Right lobe of liver (tissue), 6 donors: ENCODE results near the gene APPL1. TPM values are rescaled to one million over a fixed set of nuclear protein-coding genes. Genes with fewer than 3 reads are reported as not detected.

Source experiments
- ATAC-seq, 4 donors: fragments of 200-7000 bp; cut with Tn5 transposase; one replicate each; pipeline ENCODE4 v1.9.1; 2020; ENCODE audit warnings: mild to moderate bottlenecking in 4 of 4, moderate library complexity in 4 of 4
- DNase-seq, 3 donors: peaks; one replicate each; pipeline ENCODE4 v3.0.0-alpha.2; 2020
- H3K27ac ChIP-seq, 3 donors: fragments of 200-600 bp; one replicate each; pipeline ENCODE4 v1.8.0; 2022
- H3K27me3 ChIP-seq, 2 donors: fragments of 200-600 bp; one replicate each; pipeline ENCODE4 v1.8.0; 2022
- H3K36me3 ChIP-seq, 4 donors: fragments of 200-600 bp; sonication (generic) in 1 of 4; one replicate each; pipeline versions ENCODE4 v1.5.1 to v1.8.0; 2017 to 2022; ENCODE audit warnings: control low read depth in 1 of 4
- H3K4me1 ChIP-seq, 4 donors: fragments of 200-600 bp; sonication (generic) in 1 of 4; one replicate each; pipeline versions ENCODE4 v1.5.1 to v1.8.0; 2017 to 2022; ENCODE audit warnings: control low read depth in 1 of 4
- H3K4me3 ChIP-seq, 3 donors: fragments of 200-600 bp; one replicate each; pipeline ENCODE4 v1.8.0; 2022
- H3K9me3 ChIP-seq, 4 donors: fragments of 200-600 bp; sonication (generic) in 1 of 4; one replicate each; pipeline versions ENCODE4 v1.5.1 to v1.8.0; 2017 to 2022; ENCODE audit warnings: control low read depth in 1 of 4
- CTCF ChIP-seq, 4 donors: fragments of 200-600 bp in 3 of 4; fragments of 450-650 bp in 1 of 4; IDR thresholded peaks; one replicate each; pipeline versions ENCODE4 v1.5.1 to v1.8.0; 2016 to 2022; ENCODE audit warnings: antibody characterized with exemption in 4 of 4, mild to moderate bottlenecking in 2 of 4
- POLR2A ChIP-seq: fragments of 450-650 bp; IDR thresholded peaks from one replicate; pipeline ENCODE4 v1.6.1; 2017; ENCODE audit warnings: antibody characterized with exemption, mild to moderate bottlenecking
- WGBS: methylation state at CpG from one replicate; pipeline ENCODE4 v1.1.6; 2018; ENCODE audit warnings: low coverage, low lambda C conversion rate; ENCODE audit not compliant: insufficient coverage; ENCODE audit errors: missing lambda C conversion rate; 5-methylcytosine and 5-hydroxymethylcytosine counted together
- intact Hi-C, 2 donors: fragments of 100-400 bp; cut with DNase I; formaldehyde crosslinking; loops; one replicate each; pipeline versions ENCODE4 v1.11.2 to v1.14.1; 2022
- total RNA-seq, 6 experiments: library from RNA; depleted of rRNA in 2 of 6; stranded (reverse); fragments of >200 nt in 2 of 6; fragmentation: NEBNext Ultra II Directional in 3 of 6; extraction: Animal tissue kit (Norgen Biotek cat#: 25700) in 3 of 6; gene quantifications; one replicate each; pipeline versions ENCODE4 v1.1.0 to v1.2.4, GENCODE V29; 2016 to 2023
- donor health status: DM: no; HTN: yes; CAD: no.
- donor health status: DM: no; HTN: no; CAD: no.
- donor health status: DM: no; HTN: no; CAD: no.
- donor health status: DM: no; HTN: yes; CAD: no.
- donor health status: DM: no; HTN: yes; CAD: no.

APPL1 gene
- total RNA-seq, 6 experiments from 2014 or later: 12.6 to 21.6 (median 16.6) TPM

- Histone ChIP-seq H3K27ac (no peak overlapping the region), H3K9me3 (no peaks in the 10 kb centered on the region), H3K4me1 (peaks cover 0 to 14% (median 5%) of the 10 kb centered on the region in 4 donors), H3K27me3 (no peaks in the 10 kb centered on the region), H3K4me3 (no peak overlapping the region), H3K36me3 (no peaks in the 10 kb centered on the region)
- ATAC-seq: no peak
- intact Hi-C loops: no loop called here
- no peak for TF ChIP-seq CTCF (IDR thresholded peaks at IDR 0.05)
- TF ChIP-seq POLR2A: no peak
- 48% methylated on average over 2 of the region's 2 CpGs for WGBS
- DNase-seq: no peak
Observed at GRCh38 chr3:57226176-57226575, 1.4 kb upstream of the APPL1 start.

- peaks cover 0 to 14% (median 5%) of the 10 kb centered on the region in 4 donors for H3K4me1 ChIP-seq
- TF ChIP-seq POLR2A: no peak
- no peak for TF ChIP-seq CTCF (IDR thresholded peaks at IDR 0.05)
- H3K4me3 ChIP-seq: peak overlapping the region; percentile 54 to 86 (median 71)
- DNase-seq (peak; percentile 62 to 75 (median 62)), ATAC-seq (peak; percentile 64 to 77 (median 75))
- no peaks in the 10 kb centered on the region for H3K27me3 ChIP-seq
- no peaks in the 10 kb centered on the region for H3K9me3 ChIP-seq
- peak overlapping the region; percentile 57 to 86 (median 84) for H3K27ac ChIP-seq
- no peaks in the 10 kb centered on the region for H3K36me3 ChIP-seq
- intact Hi-C loops: no loop called here
- WGBS: 0% methylated on average over 41 of the region's 70 CpGs
Observed at GRCh38 chr3:57227930-57228751, 612 bp downstream of the APPL1 start.

DNA sequence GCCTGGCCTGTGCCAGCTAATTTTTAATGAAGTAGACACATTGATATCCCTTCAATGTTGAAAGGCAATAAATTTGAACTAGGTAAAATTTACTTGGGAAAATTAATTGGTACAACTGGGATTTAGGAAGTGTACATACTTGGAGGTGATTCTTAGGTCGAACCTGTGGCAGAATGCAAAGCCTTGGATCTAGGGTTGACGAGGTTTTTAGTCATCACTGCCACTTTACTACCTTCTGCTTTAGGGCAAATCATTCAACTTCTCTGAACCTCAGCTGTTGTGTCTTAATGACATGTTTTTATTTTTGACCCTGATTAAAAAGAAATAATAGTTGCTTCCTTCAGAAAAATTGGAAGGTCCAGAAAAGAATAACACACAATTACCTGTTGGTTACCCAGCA lies 2.5 kb downstream of the APPL1 start:
- H3K36me3 ChIP-seq: no peaks in the 10 kb centered on the region
- no peaks in the 10 kb centered on the region for H3K9me3 ChIP-seq
- no peak overlapping the region for H3K4me3 ChIP-seq
- intact Hi-C loops: no loop called here
- no peak for TF ChIP-seq POLR2A
- no peak for TF ChIP-seq CTCF (IDR thresholded peaks at IDR 0.05)
- WGBS: 94% methylated on average over 2 of the region's 2 CpGs
- no peak for DNase-seq
- no peak for ATAC-seq
- H3K27ac ChIP-seq: no peak overlapping the region
- peaks cover 0 to 14% (median 5%) of the 10 kb centered on the region in 4 donors for H3K4me1 ChIP-seq
- H3K27me3 ChIP-seq: no peaks in the 10 kb centered on the region

GRCh38 chr3:57233799-57234198 lies 6.3 kb downstream of the APPL1 start:
- DNase-seq: no peak
- no peak overlapping the region for H3K4me3 ChIP-seq
- intact Hi-C loops: no loop called here
- no peak for ATAC-seq
- no peaks in the 10 kb centered on the region for H3K9me3 ChIP-seq
- TF ChIP-seq CTCF (IDR thresholded peaks at IDR 0.05) (no peak), POLR2A (no peak)
- peaks cover 0 to 11% (median 8%) of the 10 kb centered on the region in 4 donors for H3K36me3 ChIP-seq
- peaks cover 0 to 10% (median 5%) of the 10 kb centered on the region in 4 donors for H3K4me1 ChIP-seq
- no peak overlapping the region for H3K27ac ChIP-seq
- no peaks in the 10 kb centered on the region for H3K27me3 ChIP-seq
- 80% methylated on average over 1 of the region's 2 CpGs for WGBS
